Spleen (tissue), 11 donors: ENCODE data around the gene SLC39A11. TPM values are rescaled to one million over a fixed set of nuclear protein-coding genes. Genes with fewer than 3 reads are reported as not detected.
"Not testable (repeated sequence)": the region's sequence is repeated elsewhere in the genome, so short reads cannot be mapped to it uniquely, and the experiment has no call there.

Experiments
- DNase-seq: peaks from one replicate; pipeline ENCODE4 v3.0.0-alpha.2; 2020
- H3K27ac ChIP-seq, 8 donors: fragments of 200-600 bp; sonication (generic) in 7 of 8; 1 replicate in 4 of 8; 2 replicates in 4 of 8; pipeline versions ENCODE4 v1.5.0 to v1.8.0; 2016 to 2021; ENCODE audit warnings: inconsistent platforms in 4 of 8, mild to moderate bottlenecking in 4 of 8, moderate library complexity in 1 of 8
- H3K27me3 ChIP-seq, 7 donors: fragments of 200-600 bp; sonication (generic) in 6 of 7; replicated peaks in 1 of 7; 1 replicate in 4 of 7; 2 replicates in 3 of 7; pipeline versions ENCODE4 v1.5.0 to v1.8.0; 2016 to 2021; ENCODE audit warnings: inconsistent platforms in 3 of 7, mild to moderate bottlenecking in 1 of 7
- H3K36me3 ChIP-seq, 6 donors: fragments of 200-600 bp; sonication (generic) in 5 of 6; 1 replicate in 4 of 6; 2 replicates in 2 of 6; pipeline versions ENCODE4 v1.5.0 to v1.8.0; 2016 to 2021; ENCODE audit warnings: inconsistent platforms in 2 of 6
- H3K4me1 ChIP-seq, 6 donors: fragments of 200-600 bp; sonication (generic) in 5 of 6; 1 replicate in 3 of 6; 2 replicates in 3 of 6; pipeline versions ENCODE4 v1.5.0 to v1.8.0; 2016 to 2021; ENCODE audit warnings: inconsistent platforms in 3 of 6
- H3K4me3 ChIP-seq, 8 donors: fragments of 200-600 bp; sonication (generic) in 7 of 8; 1 replicate in 4 of 8; 2 replicates in 4 of 8; pipeline versions ENCODE4 v1.5.0 to v1.8.0; 2016 to 2021; ENCODE audit warnings: inconsistent platforms in 4 of 8, mild to moderate bottlenecking in 4 of 8, moderate library complexity in 2 of 8
- H3K9me3 ChIP-seq, 8 donors: fragments of 200-600 bp; sonication (generic) in 7 of 8; 1 replicate in 4 of 8; 2 replicates in 4 of 8; pipeline versions ENCODE4 v1.5.0 to v1.8.0; 2016 to 2021; ENCODE audit warnings: inconsistent platforms in 4 of 8
- POLR2A ChIP-seq, 3 donors: fragments of 450-650 bp; IDR thresholded peaks; one replicate each; pipeline ENCODE4 v1.5.1; 2017; ENCODE audit warnings: antibody characterized with exemption in 3 of 3, mild to moderate bottlenecking in 1 of 3
- POLR2AphosphoS5 ChIP-seq, 3 donors: sonication (generic); formaldehyde crosslinking; IDR thresholded peaks; one replicate each; pipeline ENCODE4 v1.5.1; 2017; ENCODE audit warnings: antibody characterized with exemption in 3 of 3
- WGBS, 5 donors: extraction: QIAGEN DNeasy Blood & Tissue Kit in 3 of 5; methylation state at CpG; one replicate each; pipeline versions ENCODE4 v1.1.5 to v1.1.7; 2013 to 2018; 5-methylcytosine and 5-hydroxymethylcytosine counted together
- intact Hi-C: fragments of 100-400 bp; cut with DNase I; formaldehyde crosslinking; loops from one replicate; pipeline ENCODE4 v1.15.0; 2023; ENCODE audit warnings: low total_unique reads
- polyA plus RNA-seq, 3 donors: library from polyadenylated mRNA; stranded (reverse); fragments of 200-250 nt; gene quantifications; one replicate each; pipeline ENCODE4 v1.2.1, GENCODE V29; 2013
- total RNA-seq, 7 donors: library from RNA; depleted of rRNA in 3 of 7; stranded (reverse); fragments of >200 nt in 3 of 7; fragmentation: NEBNext Ultra II Directional in 4 of 7; extraction: Animal tissue kit (Norgen Biotek cat#: 25700) in 4 of 7; gene quantifications; one replicate each; pipeline versions ENCODE4 v1.1.0 to v1.2.1, GENCODE V29; 2016 to 2021
- TF ChIP-seq, protein P1 (sequence below), 11 experiments: fragments of 200-600 bp in 7 of 11; fragments of 450-650 bp in 4 of 11; sonication (generic) in 4 of 11; IDR thresholded peaks in 8 of 11; conservative IDR thresholded peaks in 3 of 11; 1 replicate in 7 of 11; 2 replicates in 4 of 11; pipeline versions ENCODE4 v1.4.0 to v1.8.0; 2016 to 2021; ENCODE audit warnings: antibody characterized with exemption in 11 of 11, inconsistent platforms in 4 of 11, mild to moderate bottlenecking in 1 of 11
- donor health status: healthy with polysubstance abuse.
- donor health status: DM: no; HTN: no; CAD: no; lungs with moderate emphysema.
- donor health status: DM: no; HTN: no; CAD: no.
- donor health status: Bipolar disorder and iron deficiency.
- donor health status: healthy.
- donor health status: DM: no; HTN: no; CAD: no.
- donor health status: DM: yes; HTN: yes; CAD: no.

SLC39A11 gene
- total and polyA plus RNA-seq, 10 donors, result 4.1 to 45.2 (median 27.8) TPM

DNA sequence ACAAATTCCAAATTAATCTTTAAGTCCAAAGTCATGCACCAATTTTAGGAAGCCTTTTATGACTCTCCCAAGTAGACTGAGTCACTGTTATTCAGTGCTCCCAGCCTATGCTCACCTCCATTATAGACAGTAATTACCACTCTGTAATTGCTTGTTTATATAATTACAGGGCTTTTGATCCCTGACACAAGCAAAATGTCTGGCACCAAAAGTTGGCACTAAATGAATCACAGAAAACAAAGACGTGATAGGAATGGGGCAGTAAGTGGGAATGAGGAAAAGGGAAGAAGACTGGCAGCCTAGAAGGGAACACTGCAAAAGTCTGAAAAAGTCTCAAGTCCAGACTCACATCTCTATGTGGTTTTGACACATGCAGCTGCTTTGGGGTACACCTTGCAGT lies 94.1 kb downstream of the SLC39A11 start:
- H3K36me3 ChIP-seq, result no peaks in the 10 kb centered on the region
- H3K9me3 ChIP-seq, result no peaks in the 10 kb centered on the region
- no peak overlapping the region for H3K4me3 ChIP-seq
- H3K27ac ChIP-seq, result no peak overlapping the region
- DNase-seq, result no peak
- H3K4me1 ChIP-seq, result no peaks in the 10 kb centered on the region
- intact Hi-C loops, result no loop called here
- TF ChIP-seq POLR2AphosphoS5 (IDR thresholded peaks at IDR 0.05) (no peak), POLR2A (IDR thresholded peaks at IDR 0.05) (no peak)
- TF ChIP-seq, protein P1, sequence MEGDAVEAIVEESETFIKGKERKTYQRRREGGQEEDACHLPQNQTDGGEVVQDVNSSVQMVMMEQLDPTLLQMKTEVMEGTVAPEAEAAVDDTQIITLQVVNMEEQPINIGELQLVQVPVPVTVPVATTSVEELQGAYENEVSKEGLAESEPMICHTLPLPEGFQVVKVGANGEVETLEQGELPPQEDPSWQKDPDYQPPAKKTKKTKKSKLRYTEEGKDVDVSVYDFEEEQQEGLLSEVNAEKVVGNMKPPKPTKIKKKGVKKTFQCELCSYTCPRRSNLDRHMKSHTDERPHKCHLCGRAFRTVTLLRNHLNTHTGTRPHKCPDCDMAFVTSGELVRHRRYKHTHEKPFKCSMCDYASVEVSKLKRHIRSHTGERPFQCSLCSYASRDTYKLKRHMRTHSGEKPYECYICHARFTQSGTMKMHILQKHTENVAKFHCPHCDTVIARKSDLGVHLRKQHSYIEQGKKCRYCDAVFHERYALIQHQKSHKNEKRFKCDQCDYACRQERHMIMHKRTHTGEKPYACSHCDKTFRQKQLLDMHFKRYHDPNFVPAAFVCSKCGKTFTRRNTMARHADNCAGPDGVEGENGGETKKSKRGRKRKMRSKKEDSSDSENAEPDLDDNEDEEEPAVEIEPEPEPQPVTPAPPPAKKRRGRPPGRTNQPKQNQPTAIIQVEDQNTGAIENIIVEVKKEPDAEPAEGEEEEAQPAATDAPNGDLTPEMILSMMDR (IDR thresholded peaks at IDR 0.05 in 8 of 11, conservative IDR thresholded peaks at IDR 0.05 in 3 of 11), result no peak
- H3K27me3 ChIP-seq, result no peaks in the 10 kb centered on the region
- 74 to 93% (median 89%) methylated on average over 1 of the region's 1 CpG for WGBS, 5 donors

DNA sequence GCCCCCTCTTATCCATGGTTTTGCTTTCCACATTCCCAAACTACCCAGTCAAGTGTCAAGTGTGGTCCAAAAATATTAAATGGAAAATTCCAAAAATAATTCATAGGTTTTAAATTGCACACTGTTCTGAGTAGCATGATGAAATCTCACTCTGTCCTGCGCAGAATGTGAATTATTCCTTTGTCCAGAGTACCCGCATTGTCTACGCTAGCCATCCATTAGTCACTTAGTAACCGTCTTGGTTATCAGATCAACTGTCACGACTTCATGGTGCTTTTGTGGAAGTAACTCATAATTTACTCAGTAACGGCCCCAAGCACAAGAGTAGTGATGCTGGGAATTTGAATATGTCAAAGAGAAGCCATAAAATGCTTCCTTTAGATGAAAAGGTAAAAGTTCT lies 94.9 kb downstream of the SLC39A11 start:
- no peaks in the 10 kb centered on the region for H3K27me3 ChIP-seq
- no peaks in the 10 kb centered on the region for H3K9me3 ChIP-seq
- no peak for TF ChIP-seq POLR2A (IDR thresholded peaks at IDR 0.05)
- TF ChIP-seq, protein P1 (IDR thresholded peaks at IDR 0.05 in 8 of 11, conservative IDR thresholded peaks at IDR 0.05 in 3 of 11), result no peak
- TF ChIP-seq POLR2AphosphoS5 (IDR thresholded peaks at IDR 0.05), result no peak
- intact Hi-C loops, result no loop called here
- no peak overlapping the region for H3K27ac ChIP-seq
- H3K4me3 ChIP-seq, result no peak overlapping the region
- no peaks in the 10 kb centered on the region for H3K4me1 ChIP-seq
- no peaks in the 10 kb centered on the region for H3K36me3 ChIP-seq
- 90 to 93% (median 92%) methylated on average over 6 of the region's 6 CpGs for WGBS, 5 donors
- no peak for DNase-seq

DNA sequence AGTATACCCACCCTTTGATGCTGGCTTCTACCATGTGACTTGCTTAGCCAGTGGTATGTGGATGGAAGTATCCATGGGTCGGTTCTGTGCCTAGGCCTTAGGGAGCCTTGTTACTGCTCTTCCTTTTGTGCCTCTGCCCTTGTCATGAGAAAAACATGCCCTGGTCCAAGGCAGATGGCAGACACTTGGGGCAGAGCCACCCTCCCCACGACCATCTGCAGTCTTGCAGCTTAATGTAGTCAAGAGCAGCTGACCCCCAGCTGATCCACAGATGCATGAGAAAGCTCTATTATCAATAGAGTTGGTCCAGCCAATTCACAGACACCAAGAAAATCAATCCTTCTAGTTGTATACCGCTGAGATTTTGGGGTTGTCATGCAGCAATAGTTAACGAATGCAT lies 95.7 kb downstream of the SLC39A11 start:
- TF ChIP-seq POLR2A (IDR thresholded peaks at IDR 0.05) (no peak), POLR2AphosphoS5 (IDR thresholded peaks at IDR 0.05) (no peak)
- TF ChIP-seq, protein P1 (IDR thresholded peaks at IDR 0.05 in 8 of 11, conservative IDR thresholded peaks at IDR 0.05 in 3 of 11), result no peak
- no peak for DNase-seq
- intact Hi-C loops, result no loop called here
- Histone ChIP-seq H3K36me3 (no peaks in the 10 kb centered on the region), H3K27ac (no peak overlapping the region), H3K9me3 (no peaks in the 10 kb centered on the region), H3K27me3 (no peaks in the 10 kb centered on the region), H3K4me3 (no peak overlapping the region), H3K4me1 (no peaks in the 10 kb centered on the region)
- WGBS, 5 donors, result 90 to 96% (median 95%) methylated on average over 4 of the region's 4 CpGs

DNA sequence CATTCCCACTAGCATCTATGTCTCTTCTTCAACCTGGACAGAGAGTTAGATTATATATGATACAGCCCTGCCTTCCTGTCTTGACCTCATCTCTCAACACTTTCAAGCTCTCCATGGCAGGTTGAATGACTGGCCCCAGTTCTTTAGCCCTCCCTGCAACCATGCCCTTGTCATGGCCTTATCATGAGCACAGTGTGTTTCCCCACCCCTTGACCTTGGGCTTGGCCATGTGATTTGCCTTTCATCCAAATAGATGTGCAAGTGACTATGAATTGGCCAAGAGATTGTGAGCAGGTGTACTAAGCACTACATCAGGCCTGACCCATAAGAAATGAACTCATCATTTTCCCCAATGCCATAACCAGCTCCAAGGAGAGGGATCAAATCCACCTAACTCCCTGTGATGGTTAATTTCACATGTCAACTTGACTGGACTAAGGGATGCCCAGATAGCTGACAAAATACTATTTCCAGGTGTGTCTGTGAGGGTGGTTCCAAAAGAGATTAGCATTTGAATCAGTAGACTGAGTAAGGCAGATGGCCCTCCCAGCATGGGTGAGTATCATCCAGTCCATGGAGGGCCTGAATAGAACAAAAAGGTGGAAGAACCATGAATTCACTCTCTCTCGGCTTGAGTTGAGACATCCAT lies 97.4 kb downstream of the SLC39A11 start:
- Histone ChIP-seq H3K4me1 (no peaks in the 10 kb centered on the region), H3K9me3 (no peaks in the 10 kb centered on the region), H3K36me3 (no peaks in the 10 kb centered on the region), H3K4me3 (no peak overlapping the region), H3K27me3 (no peaks in the 10 kb centered on the region), H3K27ac (no peak overlapping the region)
- DNase-seq, result no peak
- TF ChIP-seq POLR2A (IDR thresholded peaks at IDR 0.05), result no peak
- TF ChIP-seq, protein P1 (IDR thresholded peaks at IDR 0.05 in 8 of 11, conservative IDR thresholded peaks at IDR 0.05 in 3 of 11), result no peak
- no peak for TF ChIP-seq POLR2AphosphoS5 (IDR thresholded peaks at IDR 0.05)
- intact Hi-C loops, result no loop called here
- whole genome bisulfite sequencing, 5 donors, result 93 to 100% (median 95%) methylated on average over 1 of the region's 1 CpG

DNA sequence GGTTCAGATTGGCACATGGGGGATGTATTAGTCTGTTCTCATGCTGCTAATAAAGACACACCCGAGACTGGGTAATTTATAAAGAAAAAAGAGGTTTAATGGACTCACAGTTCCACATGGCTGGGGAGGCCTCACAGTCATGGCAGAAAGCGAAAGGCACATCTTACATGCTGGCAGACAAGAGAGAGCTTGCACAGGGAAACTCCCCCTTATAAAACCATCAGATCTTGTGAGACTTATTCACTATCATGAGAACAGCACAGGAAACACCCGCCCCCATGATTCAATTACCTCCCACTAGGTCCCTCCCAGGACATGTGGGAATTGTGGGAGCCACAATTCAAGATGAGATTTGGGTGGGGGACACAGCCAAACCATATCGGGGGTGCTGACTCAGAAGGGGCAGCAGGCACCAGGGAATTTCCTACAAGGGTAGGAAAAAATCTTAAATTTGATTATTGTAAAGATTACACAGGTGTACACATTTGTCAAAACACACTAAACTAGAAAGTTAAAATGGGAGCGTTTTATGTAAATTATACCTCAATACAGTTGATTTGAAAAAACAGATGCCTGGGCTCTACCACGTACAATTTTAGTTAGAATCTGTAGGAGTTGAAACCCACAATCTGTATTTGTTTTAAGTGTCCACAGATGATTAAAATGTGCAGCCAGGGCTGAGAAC lies 99.6 kb downstream of the SLC39A11 start:
- H3K9me3 ChIP-seq, H3K27ac ChIP-seq, H3K4me1 ChIP-seq, H3K4me3 ChIP-seq, DNase-seq, H3K27me3 ChIP-seq, H3K36me3 ChIP-seq, intact Hi-C loops: not testable (repeated sequence)
- WGBS, 5 donors, result 60 to 66% (median 63%) methylated on average over 6 of the region's 6 CpGs
